HT1080 (cell line): Measurements from ENCODE around the gene PPP2R5C. TPM values are rescaled to one million over a fixed set of nuclear protein-coding genes. Genes with fewer than 3 reads are reported as not detected.
"Not testable (repeated sequence)": the region's sequence is repeated elsewhere in the genome, so short reads cannot be mapped to it uniquely, and the experiment has no call there.

Source experiments
- DNase-seq: peaks from one replicate; pipeline ENCODE4 v3.0.0-alpha.2; 2015; ENCODE audit warnings: low read depth
- total RNA-seq: library from RNA; depleted of rRNA; stranded (reverse); fragments of >200 nt; shearing (Covaris generic); gene quantifications from 2 replicates; pipeline ENCODE4 v1.2.3, GENCODE V29; 2014

The PPP2R5C gene
- total RNA-seq, 1 experiment from 2014 or later: 93.2 TPM

DNA sequence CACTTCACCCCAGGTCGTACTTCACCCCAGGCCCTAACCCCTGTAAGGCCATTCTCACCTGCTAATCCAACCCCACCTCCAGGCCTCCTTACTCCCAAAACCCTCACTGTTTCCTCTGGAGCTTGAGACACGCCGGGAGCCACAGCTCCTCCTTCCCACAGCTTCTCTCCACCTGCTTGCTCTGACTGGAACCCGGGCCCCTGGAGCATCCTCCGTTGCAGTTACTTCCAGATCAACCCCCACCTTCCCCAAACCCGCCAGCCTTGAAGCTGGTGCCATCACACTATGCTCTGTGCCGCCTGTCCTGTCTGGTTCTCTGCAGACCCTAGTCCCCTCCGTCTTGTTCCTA lies 34.6 kb upstream of the PPP2R5C start:
- DNase-seq: no peak

GRCh38 chr14:101727611-101728366 lies 33.7 kb upstream of the PPP2R5C start:
- no peak for DNase-seq

- DNase-seq: no peak
Observed at GRCh38 chr14:101728367-101728742, 33.2 kb upstream of the PPP2R5C start.

- DNase-seq: no peak
Observed at GRCh38 chr14:101729382-101729781, 32.1 kb upstream of the PPP2R5C start.

DNA sequence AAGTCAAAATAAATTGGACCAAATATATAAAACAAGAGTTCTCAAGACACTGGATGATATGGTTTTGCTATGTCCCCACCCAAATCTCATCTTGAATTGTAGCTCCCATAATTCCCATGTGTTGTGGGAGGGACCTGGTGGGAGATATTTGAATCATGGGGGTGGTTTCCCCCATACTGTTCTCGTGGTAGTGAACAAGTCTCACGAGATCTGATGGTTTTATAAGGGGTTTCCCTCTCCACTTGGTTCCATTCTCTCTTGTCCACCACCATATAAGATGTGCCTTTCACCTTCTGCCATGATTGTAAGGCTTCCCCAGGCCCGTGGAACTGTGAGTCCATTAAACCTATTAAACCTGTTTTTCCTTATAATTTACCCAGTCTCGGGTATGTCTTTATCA lies 31.4 kb upstream of the PPP2R5C start:
- not testable (repeated sequence) for DNase-seq

DNA sequence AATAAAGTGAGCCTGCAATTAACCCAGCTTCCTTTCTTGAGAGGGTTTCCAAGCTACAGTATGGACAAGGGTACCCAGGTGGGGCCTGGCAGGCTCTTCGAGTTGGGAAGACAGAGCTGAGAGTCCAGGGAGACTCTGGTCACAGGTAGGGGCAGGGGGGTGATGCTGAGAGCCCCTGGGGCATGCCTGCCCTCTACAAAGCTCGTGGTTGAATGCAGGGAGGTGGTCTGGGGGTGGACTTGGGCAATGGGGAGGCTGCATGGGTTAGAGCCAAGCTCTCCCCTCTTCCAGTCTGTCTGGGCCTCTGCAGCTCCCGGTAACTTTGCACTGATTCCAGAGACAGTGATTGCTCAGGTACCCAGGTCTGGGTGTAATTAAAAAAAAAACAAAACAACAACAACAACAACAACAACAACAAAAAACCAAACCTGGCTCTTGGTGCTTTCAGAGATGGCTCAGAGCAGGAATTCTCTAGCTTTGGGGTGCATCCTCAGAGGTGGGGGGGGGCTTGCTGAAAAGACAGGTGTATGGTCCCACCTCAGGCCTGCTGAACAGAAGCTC lies 30.8 kb upstream of the PPP2R5C start:
- DNase-seq: no peak

DNA sequence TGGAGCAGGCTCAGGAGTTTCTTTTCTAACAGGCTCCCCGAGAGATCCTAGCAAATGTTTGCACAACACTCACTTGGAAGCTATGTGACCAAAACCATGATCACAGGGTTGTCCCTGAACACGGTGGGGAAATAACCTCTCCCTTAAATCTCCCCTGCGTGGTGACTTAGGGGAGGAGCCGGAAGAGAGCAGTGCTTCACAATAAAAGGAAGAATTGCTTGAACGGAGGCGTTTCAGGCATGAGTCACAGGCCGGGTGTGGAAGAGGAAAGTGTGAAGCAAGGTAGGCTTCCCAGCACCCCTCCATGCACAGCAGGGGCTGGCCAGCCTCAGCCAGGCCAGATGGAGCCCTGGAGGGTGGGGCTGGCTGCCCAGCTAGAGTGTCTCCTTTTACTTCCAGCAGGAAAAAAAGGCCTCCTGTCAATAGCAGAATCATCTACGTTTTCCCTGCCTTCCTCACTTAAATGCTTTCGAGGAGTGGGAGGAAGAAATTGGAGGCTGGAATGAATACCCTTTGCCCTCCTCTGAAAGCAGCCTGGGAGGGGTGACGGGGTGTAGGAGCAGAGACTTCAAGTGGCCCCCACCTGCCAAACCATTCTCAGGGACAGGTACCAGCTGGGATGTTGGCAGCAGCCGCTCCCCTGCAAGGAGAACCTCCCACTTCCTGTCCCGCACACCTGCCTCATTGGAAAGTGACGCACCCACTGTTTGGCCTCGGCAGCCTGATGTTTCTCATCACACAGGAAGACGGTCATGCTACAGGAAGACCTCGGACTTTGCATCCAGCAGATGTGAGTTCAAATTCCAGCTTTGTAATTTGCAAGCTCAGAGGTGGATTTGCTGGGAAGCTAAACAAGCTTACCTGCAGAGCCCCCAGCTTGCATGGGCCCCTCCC lies 30.1 kb upstream of the PPP2R5C start:
- DNase-seq: peak; percentile 94

DNA sequence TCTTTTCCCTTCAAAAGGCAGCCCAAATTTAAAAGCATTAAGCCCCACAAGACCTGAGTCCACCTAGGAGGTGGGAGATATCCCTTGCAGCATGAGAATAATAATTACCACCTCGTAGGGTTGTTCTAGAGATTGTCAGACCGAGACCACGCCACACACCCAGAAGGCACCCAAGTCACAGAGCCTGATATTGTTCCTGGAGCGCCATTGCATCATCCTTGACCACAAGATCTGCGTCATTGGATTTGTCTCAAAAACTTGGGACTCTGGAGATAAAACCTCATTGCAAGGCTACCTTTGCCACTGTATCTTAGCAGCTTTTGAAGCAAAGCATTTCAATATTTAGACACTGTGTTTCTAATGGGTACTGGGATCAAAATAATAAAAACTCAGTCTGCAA lies 29.4 kb upstream of the PPP2R5C start:
- DNase-seq: peak; percentile 52

DNA sequence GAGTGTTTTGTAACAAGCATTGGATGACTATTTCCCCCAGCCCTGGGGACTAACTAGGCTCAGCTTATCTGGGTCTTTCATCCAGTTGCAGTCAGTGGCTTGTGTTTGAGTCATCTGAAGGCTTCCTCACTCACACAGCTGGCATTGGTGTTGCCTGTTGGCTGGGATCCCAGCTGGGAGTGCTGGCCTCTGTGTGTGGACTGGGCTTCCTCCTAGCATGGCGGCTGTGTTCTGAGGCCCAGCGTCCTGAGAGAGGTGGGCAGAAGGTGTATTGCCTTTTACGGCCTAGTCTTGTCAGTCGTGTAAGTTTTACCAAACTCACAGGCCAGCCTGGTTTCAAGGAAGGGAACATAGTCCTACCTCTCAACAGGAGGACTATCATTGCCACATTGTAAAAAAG lies 28.3 kb upstream of the PPP2R5C start:
- DNase-seq: peak; percentile 87

GRCh38 chr14:101734246-101734847 lies 27.2 kb upstream of the PPP2R5C start:
- no peak for DNase-seq

DNA sequence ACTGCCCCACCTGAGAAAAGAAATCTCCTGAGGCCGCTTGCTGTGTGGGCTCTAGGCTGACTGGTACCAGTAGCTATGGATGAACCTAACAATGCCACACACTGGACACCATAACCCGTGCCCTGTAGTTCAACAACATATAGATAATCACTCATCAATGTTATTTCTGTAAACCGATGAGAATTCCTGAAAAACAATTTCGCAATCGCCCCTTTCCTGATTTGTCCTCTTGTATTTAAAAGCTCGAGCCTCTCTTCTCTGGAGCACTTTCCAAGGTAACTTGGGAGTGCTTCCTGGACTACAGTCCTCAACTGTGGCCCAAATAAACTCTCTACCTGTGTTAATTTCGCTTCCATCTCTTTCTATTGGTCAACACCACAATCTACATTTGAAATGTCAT lies 26.1 kb upstream of the PPP2R5C start:
- no peak for DNase-seq

GRCh38 chr14:101736071-101736470 lies 25.4 kb upstream of the PPP2R5C start:
- no peak for DNase-seq

DNA sequence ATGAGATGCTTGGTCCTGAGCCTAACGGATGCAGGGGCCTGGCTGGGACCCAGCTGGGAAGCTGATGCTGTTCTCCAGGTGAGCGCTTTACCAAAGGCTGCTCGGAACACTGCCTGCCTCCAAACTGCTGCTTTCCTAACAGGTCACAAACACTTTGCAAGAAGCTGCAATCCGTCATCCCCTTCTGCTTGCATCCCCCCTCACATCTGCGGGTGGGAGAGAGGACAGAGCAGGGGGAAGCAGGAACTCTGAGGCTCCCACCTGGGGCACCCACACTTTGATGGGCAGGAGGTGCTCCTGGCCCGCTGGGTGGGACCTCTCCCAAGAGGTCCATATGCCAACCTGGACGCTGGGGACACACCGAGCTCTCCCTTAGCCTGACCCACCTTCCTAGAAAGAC lies 24.9 kb upstream of the PPP2R5C start:
- DNase-seq: no peak

DNA sequence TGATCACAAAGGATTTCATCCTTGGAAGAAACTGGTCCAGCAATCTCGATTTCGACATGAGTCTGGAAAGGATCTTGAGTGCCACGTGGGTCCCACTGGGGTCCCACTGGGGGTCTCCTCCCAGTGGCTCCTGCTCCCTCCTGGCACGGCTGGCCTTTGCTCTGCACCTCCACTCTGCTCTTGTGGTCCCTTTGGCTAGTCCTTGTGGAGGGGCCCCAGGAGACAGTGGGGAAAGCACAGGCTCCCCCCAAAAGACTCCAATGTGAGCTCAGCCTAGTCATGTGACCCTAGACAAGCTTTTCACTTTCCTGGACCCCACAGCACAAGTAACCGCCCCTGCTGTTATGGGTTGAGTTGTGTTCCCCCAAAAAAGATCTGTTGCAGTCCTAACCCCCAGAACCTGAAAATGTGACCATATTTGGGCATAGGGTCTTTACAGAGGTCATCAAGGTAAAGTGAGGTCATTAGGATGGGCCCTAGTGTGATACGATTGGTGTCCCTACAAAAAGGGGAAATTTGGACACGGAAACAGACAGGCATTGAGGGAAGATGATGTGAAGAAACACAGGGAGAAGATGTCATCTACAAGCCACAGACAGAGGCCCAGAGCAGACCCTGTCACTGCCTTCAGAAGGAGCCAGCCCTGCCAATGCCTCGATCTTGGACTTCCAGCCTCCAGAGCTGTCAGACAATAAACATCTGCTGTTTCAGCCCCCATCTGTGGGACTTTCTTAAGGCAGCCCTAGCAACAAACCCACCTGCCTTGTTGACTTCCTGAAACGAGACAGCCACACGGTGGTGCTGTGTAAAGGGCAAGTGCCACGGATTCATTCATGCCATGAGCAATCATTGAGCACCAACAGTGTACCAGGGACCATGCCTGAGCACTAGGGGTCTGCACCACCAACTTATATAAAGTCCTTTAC lies 23.8 kb upstream of the PPP2R5C start:
- no peak for DNase-seq

DNA sequence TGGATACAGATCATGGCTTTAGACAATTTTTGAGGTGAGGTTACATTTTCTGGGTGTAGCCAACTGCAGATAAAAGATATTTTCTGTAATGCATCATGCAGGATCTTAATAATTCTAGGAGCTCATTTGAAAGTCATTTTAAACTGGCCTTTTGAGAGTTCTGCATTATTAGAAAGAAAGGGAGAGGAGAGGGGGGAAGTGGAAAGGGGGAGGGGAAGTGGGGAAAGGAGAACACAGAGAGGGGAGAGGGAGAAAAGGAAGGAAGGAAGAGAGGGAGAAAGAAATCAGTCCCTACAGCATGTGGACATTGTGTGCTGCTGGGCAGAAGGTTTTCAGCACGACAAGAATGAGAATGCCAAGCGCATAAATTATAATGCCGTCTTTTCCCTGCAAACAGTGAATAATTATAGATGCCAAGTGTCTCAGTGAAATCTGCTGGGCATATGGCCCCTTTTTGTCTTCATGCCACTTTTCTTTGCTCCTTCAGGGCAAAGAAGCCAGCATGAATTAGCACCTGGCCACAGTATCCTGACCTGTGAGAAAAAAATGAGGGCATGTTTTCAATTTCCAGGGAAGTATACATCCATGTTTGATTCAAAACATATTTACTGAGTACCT lies 22.7 kb upstream of the PPP2R5C start:
- no peak for DNase-seq

- no peak for DNase-seq
Observed at GRCh38 chr14:101739446-101740141, 21.9 kb upstream of the PPP2R5C start.

- no peak for DNase-seq
Observed at GRCh38 chr14:101740981-101741380, 20.5 kb upstream of the PPP2R5C start.

GRCh38 chr14:101743701-101744100 lies 17.8 kb upstream of the PPP2R5C start:
- DNase-seq: no peak

GRCh38 chr14:101744382-101744781 lies 17.1 kb upstream of the PPP2R5C start:
- DNase-seq: not testable (repeated sequence)

- not testable (repeated sequence) for DNase-seq
Observed at GRCh38 chr14:101749756-101750155, 11.8 kb upstream of the PPP2R5C start.
